Duodenal mucosa (tissue), 2 donors: ENCODE results near the gene GPAT3.

ENCODE experiments used
- H3K27ac ChIP-seq: one replicate; pipeline ENCODE4 v1.7.0; 2013; ENCODE audit warnings: low read depth, low read length
- H3K27me3 ChIP-seq, 2 donors: one replicate each; pipeline ENCODE4 v1.7.0; 2013; ENCODE audit warnings: low read length in 2 of 2, control low read depth in 1 of 2; ENCODE audit not compliant: insufficient read depth in 2 of 2, control insufficient read depth in 1 of 2
- H3K36me3 ChIP-seq, 2 donors: one replicate each; pipeline ENCODE4 v1.7.0; 2013; ENCODE audit warnings: low read length in 2 of 2, control low read depth in 1 of 2; ENCODE audit not compliant: insufficient read depth in 2 of 2, control insufficient read depth in 1 of 2
- H3K4me1 ChIP-seq, 2 donors: one replicate each; pipeline ENCODE4 v1.7.0; 2013; ENCODE audit warnings: low read length in 2 of 2, control low read depth in 1 of 2; ENCODE audit not compliant: insufficient read depth in 2 of 2, control insufficient read depth in 1 of 2
- H3K4me3 ChIP-seq, 2 donors: one replicate each; pipeline ENCODE4 v1.7.0; 2013; ENCODE audit warnings: low read length in 2 of 2, low read depth in 1 of 2
- H3K9ac ChIP-seq, 2 donors: one replicate each; pipeline ENCODE4 v1.7.0; 2013; ENCODE audit warnings: low read length in 2 of 2, low read depth in 1 of 2
- H3K9me3 ChIP-seq, 2 donors: one replicate each; pipeline ENCODE4 v1.7.0; 2013; ENCODE audit warnings: low read length in 2 of 2, control low read depth in 1 of 2; ENCODE audit not compliant: control insufficient read depth in 1 of 2

GPAT3 gene

DNA sequence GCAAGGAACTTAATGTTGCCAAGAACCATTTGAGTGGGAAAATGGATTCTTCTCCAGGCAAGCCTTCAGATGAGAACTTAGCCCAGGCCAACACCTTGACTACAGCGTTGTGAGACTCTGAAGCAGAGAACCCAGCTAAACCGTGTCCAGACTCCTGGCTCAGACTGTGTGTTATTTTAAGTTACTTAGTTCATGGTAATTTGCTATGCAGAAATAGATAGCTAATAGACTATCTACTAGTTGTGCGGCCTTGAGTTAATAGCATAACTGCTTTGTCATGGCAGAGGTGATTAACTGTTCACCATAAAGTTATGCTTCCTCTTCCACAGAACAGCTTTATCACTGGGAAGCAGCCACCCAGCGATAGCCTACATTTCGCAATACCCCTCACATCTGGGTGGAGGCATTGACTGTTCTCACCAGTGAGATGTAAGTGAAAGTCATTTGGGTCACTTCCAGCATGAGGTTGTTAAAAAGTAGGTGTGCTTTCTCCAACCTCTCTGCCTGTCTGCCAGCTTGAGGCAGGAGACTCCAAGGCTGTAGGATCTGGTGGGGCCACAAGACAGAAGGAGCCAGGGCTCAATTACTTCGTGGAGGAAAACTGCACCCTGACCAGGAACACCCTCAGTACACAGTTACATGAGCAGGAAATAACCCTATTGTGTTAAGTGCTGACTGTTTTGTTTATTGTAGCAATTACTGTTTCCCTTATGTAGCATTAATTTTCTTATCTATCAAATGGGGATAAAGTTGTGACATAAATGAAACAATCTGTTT lies 94.2 kb downstream of the GPAT3 start:
- Histone ChIP-seq H3K36me3 (no peaks in the 10 kb centered on the region), H3K9me3 (no peaks in the 10 kb centered on the region), H3K4me3 (peak overlapping the region; percentile 4 to 14), H3K27ac (no peak overlapping the region), H3K4me1 (peaks cover 11 to 14% of the 10 kb centered on the region in 2 donors), H3K27me3 (no peaks in the 10 kb centered on the region), H3K9ac (no peak overlapping the region)

DNA sequence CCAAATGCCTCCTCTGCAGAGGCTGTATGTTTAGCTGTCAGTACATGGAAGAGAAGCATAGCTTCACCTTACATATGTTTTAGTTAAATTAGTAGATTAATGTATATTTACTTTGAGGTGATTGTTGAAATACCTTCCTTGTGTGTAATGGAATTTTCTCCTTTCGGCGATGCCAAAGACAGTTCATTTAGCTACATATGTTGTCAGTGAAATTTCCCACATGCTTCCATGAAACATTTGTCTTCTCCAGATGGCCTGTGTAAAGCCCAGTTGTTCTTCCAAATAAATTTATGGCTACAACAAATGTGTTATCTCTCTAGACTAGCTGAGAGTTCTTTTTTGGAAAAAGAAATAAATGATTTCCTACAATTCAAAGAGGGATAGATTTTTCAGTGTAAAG lies 95.2 kb downstream of the GPAT3 start:
- Histone ChIP-seq H3K36me3 (no peaks in the 10 kb centered on the region), H3K9ac (no peak overlapping the region), H3K4me1 (peaks cover 11 to 14% of the 10 kb centered on the region in 2 donors), H3K9me3 (no peaks in the 10 kb centered on the region), H3K27ac (no peak overlapping the region), H3K27me3 (no peaks in the 10 kb centered on the region), H3K4me3 (no peak overlapping the region)

DNA sequence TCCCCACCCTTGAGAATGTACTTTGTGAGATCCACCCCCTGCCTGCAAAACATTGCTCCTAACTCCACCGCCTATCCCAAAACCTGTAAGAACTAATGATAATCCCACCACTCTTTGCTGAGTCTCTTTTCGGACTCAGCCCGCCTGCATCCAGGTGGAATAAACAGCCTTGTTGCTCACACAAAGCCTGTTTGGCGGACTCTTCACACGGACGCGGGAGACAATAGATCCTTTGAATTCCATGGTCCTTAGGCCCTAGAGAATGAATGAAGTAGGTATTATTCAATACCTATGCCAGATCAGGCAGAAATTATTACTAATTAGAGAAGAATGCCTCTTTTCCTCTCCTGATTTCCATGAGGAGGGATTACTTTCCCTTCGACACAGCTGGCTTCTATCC lies 101.0 kb downstream of the GPAT3 start:
- Histone ChIP-seq H3K4me1 (no peaks in the 10 kb centered on the region), H3K4me3 (no peak overlapping the region), H3K36me3 (no peaks in the 10 kb centered on the region), H3K9me3 (no peaks in the 10 kb centered on the region), H3K27ac (no peak overlapping the region), H3K9ac (no peak overlapping the region), H3K27me3 (peaks cover 4 to 5% of the 10 kb centered on the region in 2 donors)

DNA sequence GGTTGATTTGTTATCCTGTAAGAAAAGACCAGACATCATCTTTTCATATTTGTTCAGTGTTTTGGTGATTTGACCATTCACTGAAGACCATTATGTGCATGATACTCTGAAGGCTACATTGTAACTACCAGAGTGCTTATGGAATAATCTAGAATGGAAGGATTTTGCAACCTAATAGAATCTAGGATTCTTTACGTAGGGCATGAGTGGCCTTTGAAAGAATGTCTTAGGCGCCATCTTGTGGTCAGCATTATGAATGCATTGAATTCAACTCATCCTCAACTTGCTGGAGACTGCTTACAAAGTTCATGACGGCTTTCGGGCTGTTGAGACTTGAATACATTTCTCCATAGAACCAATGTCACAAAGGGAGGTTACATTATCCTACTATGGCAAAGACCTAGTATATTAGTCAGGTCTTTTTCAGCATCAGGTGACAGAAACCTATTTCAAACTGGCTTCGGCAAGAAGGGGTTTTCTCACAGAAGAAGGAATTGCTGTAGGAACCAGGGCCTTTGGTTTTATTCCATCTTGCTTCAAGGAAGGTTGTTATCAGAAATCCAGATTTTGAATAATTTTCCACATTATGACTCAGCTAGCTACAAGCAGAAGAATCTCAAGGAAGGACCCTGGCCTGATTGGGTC lies 104.1 kb downstream of the GPAT3 start:
- Histone ChIP-seq H3K9ac (no peak overlapping the region), H3K36me3 (no peaks in the 10 kb centered on the region), H3K27ac (no peak overlapping the region), H3K27me3 (peaks cover 5 to 9% of the 10 kb centered on the region in 2 donors), H3K9me3 (no peaks in the 10 kb centered on the region), H3K4me1 (no peaks in the 10 kb centered on the region), H3K4me3 (no peak overlapping the region)

DNA sequence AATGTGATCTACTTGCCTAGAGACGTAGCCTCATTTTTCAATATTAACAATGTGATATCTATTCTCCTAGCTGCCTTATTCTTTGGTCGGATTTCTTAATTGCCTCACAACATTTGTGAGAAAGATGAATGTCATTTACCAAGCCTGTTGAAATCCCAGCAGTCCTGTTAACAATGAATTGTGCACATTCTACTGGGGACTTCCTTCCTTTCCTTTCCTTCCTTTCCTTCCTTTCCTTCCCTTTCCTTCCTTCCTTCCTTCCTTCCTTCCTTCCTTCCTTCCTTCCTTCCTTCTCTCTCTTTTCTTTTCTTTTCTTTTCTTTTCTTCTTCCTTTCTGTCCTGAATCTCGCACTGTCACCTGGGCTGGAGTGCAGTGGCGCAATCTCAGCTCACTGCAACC lies 107.1 kb downstream of the GPAT3 start:
- Histone ChIP-seq H3K27me3 (peaks cover 5 to 26% of the 10 kb centered on the region in 2 donors), H3K4me3 (no peak overlapping the region), H3K4me1 (no peaks in the 10 kb centered on the region), H3K9ac (no peak overlapping the region), H3K27ac (no peak overlapping the region), H3K9me3 (no peaks in the 10 kb centered on the region), H3K36me3 (no peaks in the 10 kb centered on the region)

DNA sequence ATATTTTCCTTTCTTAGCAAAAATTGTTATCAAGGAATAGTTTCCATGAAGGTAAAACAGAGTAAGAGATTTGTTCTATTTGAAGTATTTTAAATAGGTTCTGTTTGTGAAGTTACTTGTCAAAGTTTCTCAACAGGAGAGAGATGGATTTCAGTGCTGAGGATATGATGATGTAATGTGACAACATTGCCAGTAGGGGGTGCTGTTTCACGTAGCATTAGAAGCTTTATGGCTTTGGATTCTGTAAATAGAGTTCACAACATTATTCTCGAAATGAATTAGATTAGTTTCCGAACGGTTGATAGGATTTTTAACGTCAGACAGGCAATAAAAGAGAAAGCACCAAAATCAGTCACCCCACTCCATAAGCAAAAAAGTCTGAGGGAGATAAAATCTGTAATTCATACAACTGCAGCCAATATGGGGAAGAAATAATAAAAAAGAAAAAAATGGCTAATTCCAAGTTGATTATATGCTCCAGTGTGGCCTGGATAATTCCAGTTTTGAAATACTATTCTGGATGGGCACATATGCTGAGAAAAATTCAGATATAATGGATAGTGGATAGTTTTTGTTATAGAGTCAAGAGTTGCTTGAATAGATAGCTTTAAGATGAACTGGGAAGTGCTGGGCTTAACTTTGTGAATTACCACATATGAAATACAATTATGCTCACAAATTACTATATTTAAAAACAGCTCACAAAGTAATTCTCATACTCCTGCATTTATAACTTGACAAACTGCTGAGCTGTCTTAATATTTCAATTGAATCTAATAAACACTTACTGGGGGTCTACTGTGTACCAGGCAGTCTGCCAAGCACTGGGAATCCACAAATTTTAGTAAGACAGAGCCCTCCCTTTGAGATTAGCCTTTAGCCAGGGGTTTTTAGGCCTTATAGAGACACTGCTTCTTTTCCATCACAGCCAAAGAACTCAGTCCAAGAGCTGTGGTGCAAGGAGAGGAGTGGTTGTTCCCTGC lies 109.1 kb downstream of the GPAT3 start:
- no peak overlapping the region for H3K4me3 ChIP-seq
- H3K27ac ChIP-seq, result no peak overlapping the region
- no peak overlapping the region for H3K9ac ChIP-seq
- no peaks in the 10 kb centered on the region for H3K4me1 ChIP-seq
- no peaks in the 10 kb centered on the region for H3K9me3 ChIP-seq
- peaks cover 5 to 26% of the 10 kb centered on the region in 2 donors for H3K27me3 ChIP-seq
- no peaks in the 10 kb centered on the region for H3K36me3 ChIP-seq

DNA sequence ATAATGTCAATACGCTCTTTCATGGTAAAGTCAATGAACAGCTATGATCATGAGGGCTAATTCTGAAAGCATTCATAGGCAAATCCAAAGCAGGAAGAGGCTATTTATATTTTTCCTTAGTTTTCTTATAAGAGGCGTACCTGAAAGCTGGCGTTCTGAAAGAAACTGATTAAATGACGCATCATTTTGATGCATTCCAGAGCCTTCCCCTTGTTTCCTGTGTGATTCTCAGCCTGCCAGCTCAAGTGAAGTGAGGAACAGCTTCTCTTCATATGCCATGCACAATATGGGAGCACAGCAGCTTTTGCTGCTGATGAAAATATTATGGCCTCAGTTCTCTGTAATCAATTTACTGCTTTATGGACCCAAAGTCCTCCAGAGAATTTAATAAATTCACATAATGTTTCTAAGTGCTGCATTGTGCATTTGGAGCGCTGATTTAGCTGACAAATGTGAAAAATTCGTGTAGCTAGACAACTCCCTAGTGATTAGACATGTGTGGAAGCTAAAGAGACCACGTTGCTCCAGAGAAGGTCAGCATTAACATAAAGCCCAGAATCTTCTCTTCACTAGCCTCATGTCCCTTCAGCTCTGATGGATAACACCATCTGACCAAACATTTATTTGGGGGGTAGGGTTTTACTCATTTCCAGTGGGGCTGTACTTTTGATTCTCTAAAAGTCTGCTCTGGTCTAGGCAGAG lies 110.8 kb downstream of the GPAT3 start:
- H3K4me1 ChIP-seq, result no peaks in the 10 kb centered on the region
- H3K27me3 ChIP-seq, result peaks cover 0 to 23% of the 10 kb centered on the region in 2 donors
- H3K9me3 ChIP-seq, result no peaks in the 10 kb centered on the region
- H3K9ac ChIP-seq, result no peak overlapping the region
- H3K27ac ChIP-seq, result no peak overlapping the region
- no peak overlapping the region for H3K4me3 ChIP-seq
- H3K36me3 ChIP-seq, result no peaks in the 10 kb centered on the region

DNA sequence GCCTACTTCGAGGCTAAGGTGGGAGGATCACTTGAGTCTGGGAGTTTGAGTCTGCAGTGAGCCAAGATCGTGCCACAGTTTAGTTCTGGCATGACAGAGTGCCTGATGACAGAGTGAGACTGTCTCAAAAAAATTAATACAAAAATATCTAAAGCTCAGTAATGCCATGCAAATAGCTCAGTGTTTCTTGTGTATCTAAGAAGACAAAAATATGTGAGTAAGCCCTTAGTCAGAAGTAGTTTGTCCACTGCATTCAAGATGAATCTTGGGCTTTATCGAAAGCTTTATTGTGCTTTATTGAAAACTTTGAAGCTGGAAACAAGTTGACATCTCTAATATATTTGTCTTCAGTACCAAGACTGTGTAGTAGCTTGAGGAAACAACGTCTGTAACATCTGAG lies 115.9 kb downstream of the GPAT3 start:
- Histone ChIP-seq H3K36me3 (no peaks in the 10 kb centered on the region), H3K4me3 (no peak overlapping the region), H3K9ac (no peak overlapping the region), H3K27me3 (peaks cover 0 to 5% of the 10 kb centered on the region in 2 donors), H3K4me1 (no peaks in the 10 kb centered on the region), H3K27ac (no peak overlapping the region), H3K9me3 (no peaks in the 10 kb centered on the region)
